NK-92 (cell line): ENCODE measurements around the gene ACSS2.
"Not testable (repeated sequence)": the region's sequence is repeated elsewhere in the genome, so short reads cannot be mapped to it uniquely, and the experiment has no call there.

Experiments used
- DNase-seq: peaks from one replicate; lab custom pipeline; 2025; ENCODE audit not compliant: unreplicated experiment; lab: John Stamatoyannopoulos, UW

ACSS2 gene

GRCh38 chr20:34874094-34874654 is 2.2 kb upstream of the ACSS2 start:
- DNase-seq = no peak

GRCh38 chr20:34875642-34876405 is 588 bp upstream of the ACSS2 start:
- no peak for DNase-seq

GRCh38 chr20:34880215-34880850 is 3.9 kb downstream of the ACSS2 start:
- no peak for DNase-seq

GRCh38 chr20:34880971-34881370 is 4.6 kb downstream of the ACSS2 start:
- DNase-seq = not testable (repeated sequence)

- no peak for DNase-seq
These were observed 5.3 kb downstream of the ACSS2 start for GRCh38 chr20:34881689-34882088.

GRCh38 chr20:34883087-34883688 is 6.8 kb downstream of the ACSS2 start:
- no peak for DNase-seq

GRCh38 chr20:34883809-34884208 is 7.4 kb downstream of the ACSS2 start:
- DNase-seq = no peak

- no peak for DNase-seq
These were observed 7.8 kb downstream of the ACSS2 start for GRCh38 chr20:34884260-34884659.

- no peak for DNase-seq
These were observed 9.7 kb downstream of the ACSS2 start for GRCh38 chr20:34886122-34886521.

- no peak for DNase-seq
These were observed 10.6 kb downstream of the ACSS2 start for GRCh38 chr20:34887023-34887422.

GRCh38 chr20:34888468-34888867 is 12.1 kb downstream of the ACSS2 start:
- no peak for DNase-seq

- DNase-seq = no peak
These were observed 15.0 kb downstream of the ACSS2 start for GRCh38 chr20:34891166-34892062.

- no peak for DNase-seq
These were observed 16.3 kb downstream of the ACSS2 start for GRCh38 chr20:34892671-34893070.

GRCh38 chr20:34894723-34895122 is 18.3 kb downstream of the ACSS2 start:
- DNase-seq = no peak

GRCh38 chr20:34895465-34895864 is 19.1 kb downstream of the ACSS2 start:
- no peak for DNase-seq

- DNase-seq = no peak
These were observed 19.7 kb downstream of the ACSS2 start for GRCh38 chr20:34896086-34896621.

GRCh38 chr20:34898129-34898528 is 21.7 kb downstream of the ACSS2 start:
- DNase-seq = not testable (repeated sequence)

- DNase-seq = not testable (repeated sequence)
These were observed 22.3 kb downstream of the ACSS2 start for GRCh38 chr20:34898731-34899130.

GRCh38 chr20:34904202-34904621 is 27.8 kb downstream of the ACSS2 start:
- DNase-seq = no peak

GRCh38 chr20:34907616-34908469 is 31.4 kb downstream of the ACSS2 start:
- no peak for DNase-seq
